CD4-positive, CD25-positive, alpha-beta regulatory T cell (primary cell): Measurements from ENCODE around the gene GPR15LG. TPM values are rescaled to one million over a fixed set of nuclear protein-coding genes. Genes with fewer than 3 reads are reported as not detected.
"Not testable (repeated sequence)": the region's sequence is repeated elsewhere in the genome, so short reads cannot be mapped to it uniquely, and the experiment has no call there.

Experiments used
- ATAC-seq, 2 donors: fragments of 150-1000 bp; cut with Tn5 transposase; one replicate each; pipeline ENCODE4 v1.10.0; 2021; ENCODE audit warnings: low read depth in 2 of 2, moderate number of reproducible peaks in 2 of 2, moderate library complexity in 1 of 2
- DNase-seq, 3 donors: peaks; one replicate each; pipeline versions ENCODE4 v3.0.0 to v3.0.0-alpha.2; 2012 to 2022; ENCODE audit warnings: mixed read lengths in 1 of 3
- H3K27ac ChIP-seq: one replicate; pipeline ENCODE4 v1.7.0; 2013; ENCODE audit warnings: mild to moderate bottlenecking, low read length; ENCODE audit not compliant: insufficient read depth, poor library complexity, severe bottlenecking
- H3K27me3 ChIP-seq: one replicate; pipeline ENCODE4 v1.7.0; 2013; ENCODE audit warnings: low read length; ENCODE audit not compliant: control insufficient read depth, insufficient read depth
- H3K36me3 ChIP-seq: one replicate; pipeline ENCODE4 v1.7.0; 2013; ENCODE audit warnings: mild to moderate bottlenecking, low read length, moderate library complexity; ENCODE audit not compliant: control insufficient read depth, insufficient read depth
- H3K4me1 ChIP-seq: 2 replicates; pipeline ENCODE4 v1.7.0; 2013; ENCODE audit warnings: mild to moderate bottlenecking, low read length; ENCODE audit not compliant: insufficient read depth, control insufficient read depth, poor library complexity, severe bottlenecking
- H3K4me3 ChIP-seq: one replicate; pipeline ENCODE4 v1.7.0; 2013; ENCODE audit warnings: low read depth, mild to moderate bottlenecking, low read length, moderate library complexity
- H3K9me3 ChIP-seq, 2 experiments: 1 replicate in 1 of 2; 2 replicates in 1 of 2; pipeline ENCODE4 v1.7.0; 2013; ENCODE audit warnings: low read length in 2 of 2, mild to moderate bottlenecking in 1 of 2, moderate library complexity in 1 of 2; ENCODE audit not compliant: control insufficient read depth in 2 of 2
- H3K27ac Mint-ChIP-seq, 3 donors: one replicate each; pipeline ENCODE4 v1.8.0; 2020 to 2022; ENCODE audit warnings: mild to moderate bottlenecking in 3 of 3, mixed read lengths in 3 of 3, moderate library complexity in 2 of 3
- H3K27me3 Mint-ChIP-seq: one replicate; pipeline ENCODE4 v1.8.0; 2022; ENCODE audit warnings: mild to moderate bottlenecking, mixed read lengths
- H3K36me3 Mint-ChIP-seq: one replicate; pipeline ENCODE4 v1.8.0; 2020; ENCODE audit warnings: mixed read lengths
- H3K4me1 Mint-ChIP-seq, 4 donors: one replicate each; pipeline ENCODE4 v1.8.0; 2020 to 2022; ENCODE audit warnings: mixed read lengths in 4 of 4, mild to moderate bottlenecking in 1 of 4
- H3K4me3 Mint-ChIP-seq, 4 donors: one replicate each; pipeline ENCODE4 v1.8.0; 2020 to 2022; ENCODE audit warnings: mild to moderate bottlenecking in 4 of 4, mixed read lengths in 4 of 4, moderate library complexity in 3 of 4
- H3K9me3 Mint-ChIP-seq, 7 donors: one replicate each; pipeline ENCODE4 v1.8.0; 2020 to 2022; ENCODE audit warnings: mixed read lengths in 7 of 7, mild to moderate bottlenecking in 3 of 7, moderate library complexity in 2 of 7
- polyA plus RNA-seq, 4 donors: library from polyadenylated mRNA; unstranded; fragments of 300-500 nt; fragmentation: Illumina TruSeq; gene quantifications; one replicate each; pipeline ENCODE4 v1.2.3, GENCODE V29; 2021
- total RNA-seq: library from RNA; stranded (reverse); gene quantifications from one replicate; pipeline ENCODE4 v1.2.3, GENCODE V29; 2022

Gene GPR15LG
- not detected for total RNA-seq
- not detected for polyA plus RNA-seq

DNA sequence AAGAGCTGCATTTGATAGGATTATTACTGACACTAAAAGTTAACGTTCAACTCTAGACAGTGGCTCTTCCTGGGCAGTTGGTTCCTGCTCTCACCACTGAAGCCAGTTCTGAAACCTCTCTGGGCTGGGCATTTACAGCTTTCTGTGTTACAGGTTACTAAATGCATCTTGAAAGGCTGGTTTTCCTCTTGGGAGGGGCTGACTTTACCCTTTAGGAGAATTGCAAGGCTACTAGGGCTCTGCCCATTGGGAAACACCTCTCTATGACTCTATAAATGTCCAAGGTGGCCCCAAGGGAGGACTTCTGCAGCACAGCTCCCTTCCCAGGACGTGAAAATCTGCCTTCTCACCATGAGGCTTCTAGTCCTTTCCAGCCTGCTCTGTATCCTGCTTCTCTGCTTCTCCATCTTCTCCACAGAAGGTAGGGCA, at the start of gene GPR15LG:
Gene GPR15LG (plus strand): TSS at position 301 of the 429 bp plus-strand sequence. CDS start 51 bp downstream, at position 352.
- peaks cover 0 to 13% (median 4%) of the 10 kb centered on the region in 4 donors for H3K4me1 Mint-ChIP-seq
- Histone ChIP-seq H3K27ac (no peak within 1 kb of the TSS), H3K36me3 (no peaks in the 10 kb centered on the region), H3K27me3 (no peaks in the 10 kb centered on the region), H3K4me3 (no peak within 1 kb of the TSS), H3K4me1 (peaks cover 18% of the 10 kb centered on the region), H3K9me3 (no peaks in the 10 kb centered on the region)
- DNase-seq (no peak), ATAC-seq (no peak)
- no peak within 1 kb of the TSS for H3K27ac Mint-ChIP-seq
- H3K36me3 Mint-ChIP-seq, result no peaks in the 10 kb centered on the region
- peaks cover 0 to 2% (median 0%) of the 10 kb centered on the region in 7 donors for H3K9me3 Mint-ChIP-seq
- H3K4me3 Mint-ChIP-seq, result no peak within 1 kb of the TSS
- no peaks in the 10 kb centered on the region for H3K27me3 Mint-ChIP-seq

DNA sequence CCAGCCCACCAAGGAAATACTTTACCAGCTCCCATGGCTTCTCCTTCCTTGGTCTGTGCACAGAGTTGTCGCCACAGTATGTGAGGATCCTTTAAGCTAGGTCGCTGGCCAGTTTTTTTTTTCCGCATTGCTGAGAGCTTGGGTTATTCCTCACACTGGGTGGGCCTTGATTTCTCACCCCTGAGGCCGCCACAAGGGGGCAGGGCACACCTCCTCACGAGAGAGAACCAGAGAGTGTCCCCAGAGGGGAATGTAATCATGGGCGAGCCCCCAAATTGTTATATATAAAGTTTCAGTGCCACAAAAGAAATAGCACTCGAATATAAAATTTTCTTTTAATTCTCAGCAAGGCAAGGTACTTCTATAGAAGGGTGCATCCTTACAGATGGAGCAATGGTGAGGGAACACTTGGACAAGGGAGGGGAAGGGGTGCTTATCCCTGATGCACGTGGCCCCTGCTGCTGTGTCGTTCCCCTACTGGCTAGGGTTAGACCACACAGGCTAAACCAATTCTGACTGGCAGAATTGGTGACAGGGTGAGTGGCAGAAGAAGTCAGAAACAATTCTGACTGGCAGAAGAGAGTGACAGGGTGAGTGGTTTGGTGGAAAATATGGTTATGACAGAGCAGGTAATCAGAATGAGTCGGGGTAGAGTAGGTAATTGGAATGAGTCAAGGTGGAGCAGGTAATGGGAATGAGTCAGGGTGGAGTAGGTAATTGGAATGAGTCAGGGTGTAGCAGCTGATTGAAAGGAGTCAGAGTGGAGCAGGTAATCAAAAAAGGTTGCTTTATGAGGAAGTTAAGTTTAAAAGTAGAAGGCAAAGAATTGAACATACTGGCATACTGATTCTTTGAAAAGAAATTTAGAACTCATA, 47.5 kb upstream of the GPR15LG start:
- H3K4me3 Mint-ChIP-seq, result peak overlapping the region in 2 of 4 donors; percentile 17 to 75
- H3K9me3 Mint-ChIP-seq, result peaks cover 6 to 24% (median 16%) of the 10 kb centered on the region in 7 donors
- H3K4me1 Mint-ChIP-seq, ATAC-seq, H3K36me3 Mint-ChIP-seq, H3K36me3 ChIP-seq, DNase-seq, H3K4me3 ChIP-seq, H3K27me3 ChIP-seq, H3K4me1 ChIP-seq, H3K27ac ChIP-seq: not testable (repeated sequence)
- peaks cover 16% of the 10 kb centered on the region in 2 experiments for H3K9me3 ChIP-seq
- H3K27me3 Mint-ChIP-seq, result peaks cover 28% of the 10 kb centered on the region
- H3K27ac Mint-ChIP-seq, result peak overlapping the region in 1 of 3 donors; percentile 16

- Mint-ChIP-seq H3K4me3 (no peak overlapping the region), H3K9me3 (peaks cover 6 to 24% (median 16%) of the 10 kb centered on the region in 7 donors), H3K27ac (no peak overlapping the region), H3K27me3 (peaks cover 28% of the 10 kb centered on the region), H3K4me1 (no peaks in the 10 kb centered on the region), H3K36me3 (no peaks in the 10 kb centered on the region)
- peaks cover 9% of the 10 kb centered on the region for H3K27me3 ChIP-seq
- no peaks in the 10 kb centered on the region for H3K4me1 ChIP-seq
- H3K27ac ChIP-seq, result no peak overlapping the region
- ATAC-seq, result no peak
- H3K9me3 ChIP-seq, result peaks cover 16% of the 10 kb centered on the region in 2 experiments
- DNase-seq, result no peak
- no peak overlapping the region for H3K4me3 ChIP-seq
- H3K36me3 ChIP-seq, result no peaks in the 10 kb centered on the region
These were observed 46.8 kb upstream of the GPR15LG start for GRCh38 chr10:84126785-84127167.

DNA sequence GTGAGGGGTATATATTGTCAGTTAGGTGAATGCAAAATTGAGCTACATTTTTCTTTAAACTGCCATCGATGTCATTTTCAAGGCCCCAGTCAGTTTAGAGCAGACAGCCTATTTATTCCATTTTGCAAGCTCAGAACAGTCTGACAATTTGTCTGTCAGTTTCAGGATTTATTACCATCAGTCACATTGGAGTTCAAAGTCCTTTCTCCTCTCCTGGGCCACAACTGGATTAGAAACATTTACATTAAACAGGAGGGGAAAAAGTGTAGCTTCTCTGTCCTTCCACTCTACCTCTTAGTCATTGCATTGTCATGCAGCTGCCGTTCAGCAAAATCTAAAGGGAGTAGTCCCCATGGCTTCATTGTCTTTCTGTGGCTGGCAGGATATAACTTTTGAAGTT, 37.8 kb upstream of the GPR15LG start:
- Histone ChIP-seq H3K27ac (no peak overlapping the region), H3K36me3 (no peaks in the 10 kb centered on the region), H3K4me1 (peaks cover 12% of the 10 kb centered on the region), H3K27me3 (no peaks in the 10 kb centered on the region), H3K9me3 (no peaks in the 10 kb centered on the region), H3K4me3 (no peak overlapping the region)
- H3K4me3 Mint-ChIP-seq, result peak overlapping the region in 1 of 4 donors; percentile 26
- H3K36me3 Mint-ChIP-seq, result no peaks in the 10 kb centered on the region
- H3K9me3 Mint-ChIP-seq, result peaks cover 0 to 4% (median 0%) of the 10 kb centered on the region in 7 donors
- H3K27me3 Mint-ChIP-seq, result peaks cover 9% of the 10 kb centered on the region
- H3K27ac Mint-ChIP-seq, result no peak overlapping the region
- DNase-seq (no peak), ATAC-seq (no peak)
- H3K4me1 Mint-ChIP-seq, result peaks cover under 1 to 22% (median 7%) of the 10 kb centered on the region in 4 donors

- H3K4me3 Mint-ChIP-seq, result peak overlapping the region; percentile 89 to 99 (median 94)
- no peak overlapping the region for H3K27ac ChIP-seq
- ATAC-seq (no peak), DNase-seq (no peak)
- H3K36me3 ChIP-seq, result peaks cover 14% of the 10 kb centered on the region
- no peak overlapping the region for H3K4me3 ChIP-seq
- peaks cover 5% of the 10 kb centered on the region for H3K36me3 Mint-ChIP-seq
- H3K4me1 Mint-ChIP-seq, result peaks cover 9 to 37% (median 19%) of the 10 kb centered on the region in 4 donors
- no peaks in the 10 kb centered on the region for H3K9me3 ChIP-seq
- no peaks in the 10 kb centered on the region for H3K27me3 ChIP-seq
- peaks cover 0 to 2% (median 0%) of the 10 kb centered on the region in 7 donors for H3K9me3 Mint-ChIP-seq
- H3K4me1 ChIP-seq, result peaks cover 16% of the 10 kb centered on the region
- H3K27me3 Mint-ChIP-seq, result peaks cover 6% of the 10 kb centered on the region
- peak overlapping the region; percentile 97 to 100 (median 99) for H3K27ac Mint-ChIP-seq
These were observed 35.8 kb upstream of the GPR15LG start for GRCh38 chr10:84137811-84138210.

GRCh38 chr10:84138478-84139125, 35.0 kb upstream of the GPR15LG start:
- H3K27ac Mint-ChIP-seq, result peak overlapping the region; percentile 97 to 100 (median 99)
- peaks cover 22% of the 10 kb centered on the region for H3K36me3 ChIP-seq
- ATAC-seq (peak; percentile 3 to 15), DNase-seq (peak in 2 of 3 donors; percentile 34 to 81)
- H3K27ac ChIP-seq, result peak overlapping the region; percentile 97
- peak overlapping the region; percentile 89 to 99 (median 94) for H3K4me3 Mint-ChIP-seq
- peaks cover 9 to 41% (median 21%) of the 10 kb centered on the region in 4 donors for H3K4me1 Mint-ChIP-seq
- peaks cover 6% of the 10 kb centered on the region for H3K27me3 Mint-ChIP-seq
- no peaks in the 10 kb centered on the region for H3K9me3 ChIP-seq
- H3K36me3 Mint-ChIP-seq, result peaks cover 9% of the 10 kb centered on the region
- H3K27me3 ChIP-seq, result no peaks in the 10 kb centered on the region
- peaks cover 16% of the 10 kb centered on the region for H3K4me1 ChIP-seq
- peaks cover 0 to 2% (median 0%) of the 10 kb centered on the region in 7 donors for H3K9me3 Mint-ChIP-seq
- peak overlapping the region; percentile 97 for H3K4me3 ChIP-seq

GRCh38 chr10:84139126-84140035, 34.2 kb upstream of the GPR15LG start, which contains the start of gene GHITM:
Gene GHITM (plus strand): TSS chr10:84139509. CDS start chr10:84141501, 1,992 bp downstream.
- peak within 1 kb of the TSS; percentile 89 to 99 (median 94) for H3K4me3 Mint-ChIP-seq
- H3K27me3 Mint-ChIP-seq, result no peaks in the 10 kb centered on the region
- Histone ChIP-seq H3K4me3 (peak within 1 kb of the TSS; percentile 97), H3K27me3 (no peaks in the 10 kb centered on the region), H3K4me1 (peaks cover 16% of the 10 kb centered on the region), H3K9me3 (no peaks in the 10 kb centered on the region), H3K36me3 (peaks cover 29% of the 10 kb centered on the region), H3K27ac (peak within 1 kb of the TSS; percentile 97)
- ATAC-seq (peak; percentile 94 to 95), DNase-seq (peak; percentile 99 to 100 (median 99))
- H3K36me3 Mint-ChIP-seq, result peaks cover 12% of the 10 kb centered on the region
- peaks cover 9 to 46% (median 22%) of the 10 kb centered on the region in 4 donors for H3K4me1 Mint-ChIP-seq
- peak within 1 kb of the TSS; percentile 97 to 100 (median 99) for H3K27ac Mint-ChIP-seq
- peaks cover 0 to 2% (median 0%) of the 10 kb centered on the region in 7 donors for H3K9me3 Mint-ChIP-seq
